HG02642 (cell line): ENCODE data around the gene SPOCD1.

ENCODE experiments used
- ATAC-seq: cut with Tn5 transposase; IDR thresholded peaks from one replicate; pipeline ENCODE4 v1.9.1; 2021; ENCODE audit warnings: mild to moderate bottlenecking; ENCODE audit not compliant: unreplicated experiment, poor library complexity

Gene SPOCD1

DNA sequence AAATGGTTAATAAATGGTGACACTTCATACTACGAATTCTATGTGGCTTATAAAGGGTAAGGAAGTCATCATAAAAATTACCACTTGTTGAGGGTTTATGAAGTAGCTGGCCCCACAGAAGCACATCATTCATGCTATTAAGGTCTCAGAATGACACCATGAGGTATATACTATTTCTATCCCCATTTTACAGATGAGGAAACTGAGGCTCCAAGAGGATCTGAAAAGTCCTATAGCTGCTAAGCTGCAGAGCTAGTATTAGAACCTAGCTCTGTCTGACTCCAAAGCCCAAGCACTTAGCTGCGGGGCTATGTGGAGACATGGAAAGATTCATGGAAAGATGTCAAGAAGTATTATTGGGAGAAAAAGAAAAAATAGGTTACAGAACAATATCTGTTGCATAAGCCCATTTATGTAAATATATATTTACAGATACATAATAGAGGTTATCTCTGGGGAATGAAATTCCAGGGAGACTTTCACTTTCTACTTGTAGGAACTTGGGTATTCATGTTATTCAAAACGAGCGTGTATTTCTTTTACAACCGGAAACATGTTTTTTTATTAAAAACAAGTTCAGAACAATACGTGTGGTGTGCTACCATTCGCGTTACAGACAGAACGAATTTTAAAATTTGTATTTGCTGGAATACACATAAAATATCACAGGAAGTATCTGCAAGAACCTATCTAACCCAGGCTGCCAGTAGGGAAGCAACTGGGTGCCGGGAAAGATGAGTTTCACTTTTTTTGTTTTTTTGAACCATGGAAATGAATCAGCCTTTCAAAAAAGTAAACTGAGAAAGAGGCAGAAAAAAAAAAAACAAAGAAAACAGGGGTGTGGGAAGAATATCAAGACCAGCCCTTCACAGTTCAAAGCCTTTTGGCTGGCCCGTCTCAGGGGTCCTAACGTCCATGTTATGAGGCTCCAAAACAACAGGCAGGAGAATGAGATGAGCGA lies 13.4 kb downstream of the SPOCD1 start:
- no peak for ATAC-seq

DNA sequence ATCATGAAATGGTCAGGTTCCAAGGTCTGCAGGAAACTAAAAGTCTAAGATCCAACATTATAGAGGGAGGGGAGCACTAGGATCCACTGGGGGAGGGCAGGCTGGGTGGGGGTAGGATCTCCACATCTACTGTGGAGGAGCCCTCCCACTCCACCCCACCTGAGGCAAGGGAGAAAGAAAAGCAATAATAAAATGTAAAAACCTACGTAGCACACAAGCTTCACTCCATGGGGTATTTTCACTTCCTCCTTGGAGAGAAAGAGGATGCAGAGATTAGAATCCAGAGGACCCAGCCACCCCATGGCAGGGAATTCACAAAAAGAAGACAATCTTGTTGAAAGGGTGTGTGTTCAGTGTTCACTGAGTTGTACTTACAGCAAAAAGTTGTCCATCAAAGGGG lies 14.4 kb downstream of the SPOCD1 start:
- ATAC-seq = no peak

DNA sequence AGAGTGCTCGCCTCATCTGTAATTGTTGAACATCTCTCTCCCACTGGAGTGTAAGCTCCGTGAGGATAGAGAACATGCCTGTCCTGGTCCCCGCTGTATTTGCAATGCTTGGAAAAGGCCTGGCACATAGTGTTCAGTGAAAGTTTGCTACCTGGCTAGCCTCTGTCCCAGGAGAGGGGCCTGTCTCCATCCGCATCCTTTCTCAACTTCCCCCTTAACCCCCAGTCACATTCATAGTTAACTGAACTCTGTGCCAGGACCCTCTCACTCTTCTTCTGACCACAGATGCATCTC lies 15.2 kb downstream of the SPOCD1 start:
- no peak for ATAC-seq

DNA sequence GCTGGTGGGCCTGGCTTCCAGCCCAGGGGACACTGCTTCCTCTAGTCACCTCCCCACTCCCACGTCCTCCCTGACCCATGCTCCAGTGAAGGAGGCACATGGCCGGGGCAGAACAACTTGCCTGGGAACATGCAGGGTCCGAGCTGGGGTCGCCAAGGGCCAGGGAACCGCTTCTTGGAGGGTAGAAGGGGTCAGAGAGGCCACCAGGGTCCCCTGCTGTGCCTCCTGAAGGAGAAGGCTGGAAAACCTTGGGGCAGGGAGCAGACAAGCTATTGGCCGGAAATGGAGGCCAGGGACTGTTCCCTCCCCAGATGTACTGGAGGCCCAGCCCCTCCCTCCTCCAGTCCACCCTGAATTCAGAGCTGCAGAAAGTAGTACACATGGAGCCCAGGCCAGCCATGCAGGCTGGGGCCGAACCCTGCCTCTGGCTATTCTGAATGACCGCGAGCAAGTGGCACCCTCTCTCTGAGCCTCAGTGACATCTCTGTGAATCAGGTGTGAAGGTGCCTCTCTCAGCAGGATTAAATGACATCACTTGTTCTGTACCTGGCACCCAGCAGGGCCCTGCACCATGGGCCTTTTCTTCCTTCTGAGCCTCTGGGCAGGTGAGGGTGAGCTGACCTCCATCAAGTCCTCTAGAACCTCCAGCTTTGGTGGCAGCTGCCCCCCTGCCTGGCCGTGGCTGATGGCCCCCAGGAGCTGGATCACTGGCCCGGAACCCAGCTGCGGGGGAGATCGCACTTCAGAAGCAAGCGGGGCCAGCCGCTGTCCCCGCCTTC lies 15.7 kb downstream of the SPOCD1 start:
- ATAC-seq = no peak

DNA sequence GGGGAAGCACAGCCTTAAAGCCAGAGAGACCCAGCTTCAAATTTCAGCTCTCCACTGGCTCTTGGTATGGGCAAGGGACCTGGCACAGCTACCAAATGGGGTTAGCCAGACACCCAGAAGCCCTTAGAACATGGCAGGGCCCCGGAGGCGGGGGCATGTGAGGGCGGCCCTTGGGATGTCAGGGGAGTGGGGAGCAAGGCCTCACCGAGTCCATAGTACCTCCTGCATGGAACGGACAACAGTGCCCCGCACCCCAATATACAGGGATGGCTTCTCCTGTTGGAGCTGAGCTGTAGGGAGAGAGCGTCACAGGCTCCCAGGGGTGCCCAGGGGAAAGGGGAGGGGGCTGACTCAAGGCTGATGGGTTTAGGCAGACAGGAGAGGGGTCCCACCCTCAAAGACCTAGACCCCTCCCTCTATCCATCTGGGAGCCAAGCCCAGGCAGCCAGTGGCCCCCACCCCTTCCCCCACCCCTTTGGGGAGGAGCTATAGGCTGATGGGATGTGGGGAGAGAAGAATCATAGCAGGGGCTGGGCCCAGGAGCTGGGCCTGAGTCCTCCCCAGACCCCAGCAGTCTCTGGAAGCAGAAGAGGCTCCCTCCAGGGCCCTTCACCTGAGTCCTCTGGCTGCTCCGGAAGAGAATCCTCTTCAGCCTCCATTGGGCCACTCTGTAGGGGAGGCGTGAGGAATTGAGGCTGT lies 16.5 kb downstream of the SPOCD1 start:
- no peak for ATAC-seq

DNA sequence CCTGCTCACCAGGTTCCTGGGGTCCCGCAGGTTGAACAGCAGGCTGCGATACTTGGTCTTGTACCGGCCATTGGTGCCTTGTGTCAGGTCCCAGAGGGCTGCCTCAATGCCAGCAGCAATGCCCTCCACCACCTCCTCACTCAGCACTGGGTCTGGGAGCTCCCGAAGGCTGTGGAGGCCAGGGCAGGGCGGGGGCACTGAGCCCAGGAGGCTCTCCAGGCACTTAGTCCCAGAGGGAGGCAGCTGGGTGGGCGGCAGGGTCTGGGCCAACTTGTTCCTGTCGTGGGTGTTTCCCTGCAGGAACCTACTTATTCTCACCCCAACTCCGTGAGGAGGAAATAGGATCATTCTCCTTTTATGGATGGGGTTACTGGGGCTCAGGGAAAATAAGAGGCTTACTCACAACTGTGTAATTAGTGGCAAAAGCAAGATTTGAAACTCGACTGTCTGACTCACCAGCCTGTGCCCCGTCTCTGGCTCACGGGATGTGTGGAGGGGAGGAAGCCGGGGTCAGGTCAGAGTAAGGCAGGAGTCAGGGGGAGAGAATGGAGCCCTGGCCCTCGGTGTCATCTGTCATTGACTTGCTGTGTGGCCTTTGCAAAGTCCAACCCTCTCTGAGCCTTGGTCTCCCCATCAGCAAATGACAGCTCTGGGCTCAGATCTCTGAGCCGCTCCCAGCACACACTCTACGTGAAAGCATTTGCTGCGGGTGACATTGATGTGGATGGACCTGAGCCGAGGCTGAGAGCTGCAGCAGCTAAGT lies 17.2 kb downstream of the SPOCD1 start:
- no peak for ATAC-seq

DNA sequence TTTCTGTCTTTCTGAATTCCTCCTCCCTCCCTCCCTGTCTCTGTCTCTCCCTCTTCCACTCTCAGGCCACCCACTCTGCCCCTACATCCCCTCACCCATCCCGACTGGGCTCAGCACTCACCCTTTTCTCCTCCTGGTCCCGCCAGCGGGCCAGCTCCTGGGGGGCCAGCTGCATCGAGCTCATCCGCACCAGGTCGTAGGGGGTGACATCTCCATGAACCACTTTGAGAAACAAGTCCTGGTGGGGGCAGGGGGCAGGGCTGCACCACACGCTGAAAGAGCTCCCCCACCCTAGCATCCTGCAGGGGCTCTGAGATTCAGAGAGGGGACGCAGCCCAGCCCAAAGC lies 17.8 kb downstream of the SPOCD1 start:
- no peak for ATAC-seq

DNA sequence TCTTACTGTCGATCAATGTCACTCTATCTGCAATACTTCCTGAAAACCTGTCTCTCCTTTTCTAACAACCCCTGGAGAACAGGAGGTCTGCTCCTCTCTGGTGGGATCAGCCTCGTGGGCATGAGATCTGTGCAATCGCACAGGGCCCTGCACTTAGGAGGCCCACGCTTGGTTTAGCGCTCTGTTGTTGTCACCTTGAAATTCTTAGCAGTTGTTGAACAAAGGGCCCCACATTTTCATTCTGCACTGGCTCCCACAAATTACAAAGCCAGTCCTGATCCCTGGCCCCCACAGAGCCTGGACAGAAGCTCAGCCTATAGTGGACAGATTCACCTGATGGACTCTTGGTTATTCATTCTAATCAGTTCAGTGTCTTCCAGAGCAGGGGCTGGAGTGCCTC lies 18.6 kb downstream of the SPOCD1 start:
- no peak for ATAC-seq

DNA sequence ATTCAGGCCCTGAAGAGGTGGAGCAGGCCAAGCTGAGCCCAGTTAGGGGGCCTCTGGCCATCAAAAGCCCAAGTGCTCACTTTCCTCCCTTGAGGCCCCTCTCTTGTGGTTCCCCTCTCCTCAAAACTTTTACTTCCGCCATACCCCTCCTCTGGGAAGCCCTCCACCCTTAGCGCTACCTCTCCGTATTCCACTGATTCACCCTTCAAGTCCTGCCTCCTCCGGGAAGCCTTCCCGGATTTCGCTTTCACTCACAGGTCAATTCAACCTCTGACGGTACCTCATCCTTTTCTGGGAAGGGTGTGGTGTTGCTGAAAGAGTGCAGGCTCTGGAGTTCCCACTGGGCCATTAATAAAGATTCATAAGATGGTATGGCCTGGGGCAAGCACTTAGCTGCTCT lies 19.1 kb downstream of the SPOCD1 start:
- ATAC-seq = no peak

DNA sequence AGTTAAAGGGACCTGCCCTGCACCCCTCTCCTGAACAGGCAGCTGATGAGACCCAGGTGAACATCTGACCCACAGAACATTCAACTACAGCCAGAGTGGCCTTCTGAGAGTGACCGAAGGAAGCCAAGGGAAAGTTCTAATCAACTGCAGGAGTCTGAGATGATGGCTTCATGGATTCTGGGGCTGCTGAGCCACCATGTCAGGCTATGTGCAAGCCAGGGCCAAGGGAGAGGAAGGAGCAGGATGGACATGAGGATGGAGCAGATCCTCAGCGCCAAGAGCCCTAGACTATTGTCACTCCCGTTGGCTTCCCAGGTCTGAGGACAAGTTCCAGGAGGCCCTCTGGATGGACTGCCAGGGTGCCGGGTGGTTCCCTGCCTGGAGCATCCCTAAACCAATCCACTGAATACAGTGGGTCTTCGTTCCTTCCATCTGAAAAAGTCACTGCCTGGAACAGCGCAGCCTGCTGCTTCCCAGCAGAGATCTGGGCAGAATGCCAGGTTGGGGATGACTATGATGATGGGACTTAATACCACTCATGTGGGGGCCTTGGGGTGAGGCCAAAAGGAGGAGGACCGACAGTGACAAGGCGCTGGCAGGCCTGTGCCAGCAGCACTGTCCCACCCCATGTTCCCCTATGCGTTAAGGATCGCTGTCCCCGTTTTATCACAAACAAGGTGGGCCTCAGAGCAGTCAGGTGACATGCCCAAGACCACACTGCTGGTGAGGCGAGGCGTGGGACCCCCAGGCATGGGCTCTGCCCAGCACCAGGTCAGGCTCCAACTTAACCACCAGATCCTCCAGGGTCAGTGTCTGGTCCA lies 19.8 kb downstream of the SPOCD1 start:
- ATAC-seq = no peak

DNA sequence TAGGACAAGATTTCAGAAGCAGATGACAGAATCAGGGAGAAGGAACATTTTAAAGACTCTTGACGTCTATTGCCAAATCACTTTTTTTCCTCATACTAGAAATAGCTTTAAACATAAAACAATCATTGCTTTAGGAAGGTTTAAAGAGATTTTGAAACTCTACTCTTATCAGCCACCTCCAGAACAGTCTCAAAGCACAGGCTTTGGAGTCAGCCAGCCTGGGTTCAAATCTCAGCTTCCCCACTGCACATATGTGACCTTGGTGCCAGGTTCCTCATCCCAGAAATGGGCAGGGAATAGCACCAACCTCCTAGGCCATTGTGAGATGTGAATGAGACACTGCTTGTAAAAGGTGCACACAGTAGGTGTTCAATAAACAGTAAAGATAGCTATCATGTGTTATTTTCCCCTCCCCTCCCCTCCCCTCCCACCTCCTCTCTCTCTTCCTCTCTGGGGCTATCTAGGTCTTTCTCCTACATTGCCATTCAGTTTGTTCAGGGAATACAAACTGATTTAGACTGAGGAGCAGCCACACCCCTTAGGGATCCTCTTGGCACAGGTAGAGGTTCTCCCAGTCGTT lies 20.6 kb downstream of the SPOCD1 start:
- ATAC-seq = no peak

DNA sequence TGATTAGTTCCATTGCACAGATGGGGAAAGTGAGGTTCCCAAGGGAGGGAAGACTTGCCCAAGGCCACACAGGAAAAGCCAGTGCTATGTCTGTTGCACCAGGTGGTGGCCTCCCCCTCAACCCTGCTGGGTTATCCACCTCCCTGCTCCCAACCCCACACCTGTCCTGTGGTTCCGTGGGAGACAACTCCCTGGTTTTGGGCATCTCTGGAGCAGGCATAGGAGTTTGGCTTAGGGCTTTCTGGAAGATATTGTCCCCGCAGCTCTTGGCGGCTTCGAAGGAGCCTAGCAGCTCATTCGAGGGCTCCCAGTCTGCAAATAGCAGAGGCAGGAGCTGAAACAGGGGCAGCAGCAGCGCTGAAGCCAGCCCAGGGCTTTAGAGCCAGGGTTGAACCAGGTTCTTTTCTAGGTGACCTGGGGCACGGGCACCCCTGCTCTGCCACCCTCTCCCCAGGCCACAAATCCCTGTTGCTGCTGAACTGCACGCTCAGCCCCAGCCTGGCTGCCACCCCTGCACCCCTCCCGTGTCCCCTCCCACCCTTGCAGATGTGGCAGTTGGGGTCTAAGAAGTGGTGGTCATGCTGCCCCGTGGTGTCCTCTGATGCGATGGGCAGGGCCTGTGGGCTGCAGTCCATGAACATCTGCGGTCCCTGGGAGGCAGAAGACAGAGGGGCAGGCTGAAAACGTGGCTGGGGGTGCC lies 22.1 kb downstream of the SPOCD1 start:
- no peak for ATAC-seq

DNA sequence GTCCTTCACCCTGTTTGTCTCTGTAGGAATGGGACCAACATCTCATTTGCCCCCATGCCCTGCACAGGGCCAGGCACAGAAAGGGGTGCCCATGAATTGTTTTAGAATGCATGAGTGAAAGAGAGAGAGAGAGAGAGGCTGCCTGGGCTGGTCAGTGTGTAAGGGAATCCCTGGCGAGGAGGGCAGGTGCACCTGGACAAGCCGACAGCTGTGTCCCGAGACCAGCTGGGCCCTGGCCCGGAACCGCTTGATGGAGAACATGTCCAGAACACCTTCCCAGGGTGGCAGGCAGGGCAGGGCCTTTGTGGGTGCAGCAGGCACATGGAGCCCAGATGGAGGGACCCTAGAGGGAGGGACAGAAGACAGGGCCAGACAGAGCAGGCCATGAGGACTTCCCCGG lies 22.7 kb downstream of the SPOCD1 start:
- ATAC-seq = no peak

DNA sequence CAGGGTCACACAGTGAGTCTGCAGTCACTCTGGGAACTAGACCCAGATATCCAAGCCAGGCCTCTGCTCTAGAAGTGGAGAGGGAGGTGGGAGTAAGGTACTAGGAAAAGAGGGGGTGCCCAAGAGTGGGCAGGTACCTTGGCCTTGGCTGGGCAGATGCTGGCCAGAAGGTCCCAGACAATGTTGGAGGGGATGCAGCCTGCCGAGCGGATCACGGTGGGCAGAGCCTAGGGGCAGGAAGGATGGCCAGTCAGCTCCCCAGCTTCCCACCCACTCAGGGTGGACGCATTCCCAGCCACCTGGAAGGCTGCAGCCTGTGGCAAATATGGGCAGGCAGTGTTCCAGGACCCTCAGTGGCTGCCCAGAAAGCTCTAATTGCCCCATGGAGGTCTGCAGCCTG lies 23.3 kb downstream of the SPOCD1 start:
- ATAC-seq = no peak

DNA sequence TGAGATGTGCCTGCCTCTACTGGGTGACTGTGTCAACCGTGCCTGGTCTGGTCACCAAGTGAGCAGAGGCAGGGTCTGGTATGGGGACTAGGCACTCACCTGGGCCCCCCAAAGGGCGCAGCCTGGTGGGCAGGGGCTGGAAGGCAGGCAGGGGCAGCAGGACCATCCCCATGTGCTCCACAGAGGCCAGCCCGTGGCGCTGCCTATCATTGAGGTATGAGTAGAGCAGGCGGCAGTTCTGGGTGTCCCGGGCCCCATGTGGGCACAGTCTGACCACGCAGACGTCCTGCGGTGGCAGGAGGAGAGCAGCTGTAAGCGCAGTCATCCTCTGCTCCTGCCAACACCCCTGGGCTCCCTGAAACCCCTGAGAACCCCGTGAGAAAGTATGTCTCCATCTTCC lies 23.7 kb downstream of the SPOCD1 start:
- ATAC-seq = no peak

DNA sequence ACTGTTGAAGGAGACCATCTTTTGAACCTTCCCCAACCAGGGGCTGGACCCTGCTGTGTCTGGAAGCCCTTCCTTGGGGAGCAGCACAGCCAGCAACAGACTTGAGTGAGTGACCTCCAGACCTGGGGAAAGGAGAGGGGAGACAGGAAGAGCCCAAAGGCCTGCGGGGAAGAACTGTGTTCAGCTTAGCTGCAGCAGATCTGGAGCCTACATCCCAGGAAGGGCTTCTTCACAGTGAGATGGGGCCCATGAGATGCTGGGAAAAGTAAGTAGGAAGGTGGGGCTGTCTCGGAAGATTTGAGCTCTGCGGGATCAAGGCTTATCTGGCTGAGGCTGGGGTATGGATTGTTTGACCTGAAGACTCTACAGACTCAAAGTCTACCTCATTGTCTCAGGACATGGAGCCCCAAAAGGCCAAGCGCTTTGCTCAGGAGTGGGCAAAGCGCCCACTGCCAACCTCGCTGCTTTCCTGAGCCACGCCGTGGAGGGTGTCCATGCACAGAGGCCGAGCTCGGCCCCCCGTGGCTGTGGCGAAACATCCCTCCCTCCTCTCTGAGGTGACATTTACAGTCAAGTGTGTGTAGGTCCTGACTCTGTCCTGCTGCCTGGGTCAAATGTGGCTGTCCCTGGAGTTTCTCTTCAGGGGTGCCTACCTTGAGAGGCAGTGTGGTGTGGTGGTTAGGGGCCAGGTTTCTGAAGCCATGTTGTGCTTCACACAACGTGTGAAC lies 24.5 kb downstream of the SPOCD1 start:
- ATAC-seq = no peak

DNA sequence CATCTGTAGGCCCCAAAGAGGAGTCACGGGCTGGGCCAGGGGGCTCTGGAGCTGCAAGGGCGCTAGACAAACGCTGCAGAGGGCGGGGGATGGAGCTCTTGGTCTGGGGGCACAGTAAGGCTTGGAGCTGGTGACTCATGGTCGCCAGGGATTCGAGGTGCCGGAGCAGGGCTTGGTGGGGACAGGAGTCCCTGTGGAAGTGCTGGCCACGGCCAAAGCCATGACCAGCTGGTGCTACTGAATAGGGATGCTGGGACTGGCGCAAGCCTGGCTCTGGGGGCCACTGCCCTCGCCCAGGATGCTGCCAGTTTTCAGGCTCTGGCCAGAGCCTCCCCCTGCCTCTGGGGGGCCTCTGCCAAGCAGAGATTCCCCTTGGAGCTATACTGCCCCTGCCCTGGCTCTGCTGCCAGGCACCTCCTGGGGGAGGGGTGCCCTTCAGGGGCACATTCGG lies 25.2 kb downstream of the SPOCD1 start:
- ATAC-seq = no peak

DNA sequence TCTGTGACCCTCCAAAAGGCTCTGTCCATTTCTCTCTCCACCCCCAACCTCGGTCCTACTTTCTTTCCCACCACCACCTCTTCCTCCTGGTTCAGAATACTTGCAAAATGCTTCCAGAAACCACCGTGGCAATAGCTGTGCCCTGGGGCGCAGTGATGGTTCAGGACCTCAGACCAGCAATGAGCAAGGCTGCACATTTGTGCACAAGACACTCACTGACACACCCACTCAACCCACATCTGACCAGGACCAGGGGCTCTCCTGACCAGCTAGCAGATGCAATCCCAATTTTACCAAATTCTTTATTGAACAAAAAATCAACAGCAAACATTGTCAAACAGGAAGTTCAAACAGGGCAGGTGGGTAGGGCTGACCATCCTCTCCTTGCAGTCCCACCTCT lies 25.7 kb downstream of the SPOCD1 start:
- ATAC-seq = no peak
